Endothelial cell of umbilical vein (primary cell): ENCODE data around the gene TEP1. TPM values are rescaled to one million over a fixed set of nuclear protein-coding genes. Genes with fewer than 3 reads are reported as not detected.

Experiments used
- BruUV-seq: library from RNA; stranded (reverse); fragments of 400-500 nt; replicated peaks from 2 replicates; lab custom pipeline; 2021; lab: Mats Ljungman, UMichigan
- CTCF ChIA-PET: fragments of 300-600, 350-600 bp; sonication (Branson Sonifier 250); formaldehyde crosslinking; loops from one replicate; lab custom pipeline; 2021; ENCODE audit warnings: antibody characterized with exemption, inconsistent platforms; lab: Charles Lee
- POLR2A ChIA-PET: fragments of 300-600, 350-600 bp; sonication (Branson Sonifier 250); formaldehyde crosslinking; loops from one replicate; lab custom pipeline; 2021; ENCODE audit warnings: antibody characterized with exemption, inconsistent platforms; lab: Charles Lee
- DNase-seq: peaks from one replicate; pipeline ENCODE4 v3.0.0-alpha.2; 2011; ENCODE audit warnings: low read depth, low spot score
- FAIRE-seq: peaks from 2 replicates; lab custom pipeline; 2011; peaks lifted over from hg19 to GRCh38; lab: Jason Lieb, UNC
- H2AFZ ChIP-seq: 2 replicates; pipeline ENCODE4 v1.6.0; 2012; ENCODE audit warnings: low read depth, low read length, control low read depth, inconsistent platforms
- H3K27ac ChIP-seq: 2 replicates; pipeline ENCODE4 v1.5.1; 2011; ENCODE audit warnings: low read depth, mild to moderate bottlenecking, control low read depth, low read length, moderate library complexity; ENCODE audit not compliant: insufficient read depth
- H3K27me3 ChIP-seq, 2 experiments: 2 replicates each; pipeline versions ENCODE4 v1.6.0 to v1.6.1; 2011; ENCODE audit warnings: low read length in 2 of 2, mixed read lengths in 1 of 2; ENCODE audit not compliant: control insufficient read depth in 2 of 2, insufficient read depth in 2 of 2
- H3K36me3 ChIP-seq, 2 experiments: 2 replicates in 1 of 2; 3 replicates in 1 of 2; pipeline ENCODE4 v1.5.1; 2011; ENCODE audit warnings: low read length in 2 of 2, mild to moderate bottlenecking in 1 of 2, moderate library complexity in 1 of 2; ENCODE audit not compliant: control insufficient read depth in 2 of 2, insufficient read depth in 2 of 2; ENCODE audit errors: extremely low read depth in 1 of 2
- H3K4me1 ChIP-seq: 3 replicates; pipeline ENCODE4 v1.5.1; 2011; ENCODE audit warnings: mild to moderate bottlenecking, low read length; ENCODE audit not compliant: control insufficient read depth, insufficient read depth; ENCODE audit errors: extremely low read depth
- H3K4me2 ChIP-seq: 2 replicates; pipeline ENCODE4 v1.6.1; 2011; ENCODE audit warnings: low read length, control low read depth, mixed read lengths; ENCODE audit not compliant: insufficient read depth
- H3K4me3 ChIP-seq, 3 experiments: fragments of 200-600 bp in 1 of 3; sonication (generic), shearing (Covaris generic) in 1 of 3; replicated peaks in 1 of 3; 2 replicates each; pipeline ENCODE4 v1.5.1; 2011 to 2016; ENCODE audit warnings: control low read depth in 3 of 3, low read length in 3 of 3, mild to moderate bottlenecking in 2 of 3, inconsistent platforms in 1 of 3, low read depth in 1 of 3, moderate library complexity in 1 of 3; ENCODE audit not compliant: insufficient read depth in 1 of 3
- H3K79me2 ChIP-seq: 2 replicates; pipeline ENCODE4 v1.6.0; 2012; ENCODE audit warnings: low read length, inconsistent platforms; ENCODE audit not compliant: control insufficient read depth, insufficient read depth
- H3K9ac ChIP-seq: replicated peaks from 2 replicates; pipeline ENCODE3; 2011; ENCODE audit warnings: low read length, control low read depth; ENCODE audit not compliant: insufficient read depth; ENCODE audit errors: extremely low read depth
- H3K9me1 ChIP-seq: replicated peaks from 3 replicates; pipeline ENCODE4 v1.6.0; 2011; ENCODE audit warnings: mild to moderate bottlenecking, low read length; ENCODE audit not compliant: control insufficient read depth, insufficient read depth; ENCODE audit errors: extremely low read depth
- H3K9me3 ChIP-seq: replicated peaks from 2 replicates; pipeline ENCODE4 v1.5.1; 2012; ENCODE audit warnings: low read length, inconsistent platforms; ENCODE audit not compliant: control insufficient read depth, insufficient read depth
- H4K20me1 ChIP-seq: replicated peaks from 2 replicates; pipeline ENCODE3; 2011; ENCODE audit warnings: mild to moderate bottlenecking, low read length; ENCODE audit not compliant: control insufficient read depth, insufficient read depth; ENCODE audit errors: extremely low read depth
- EZH2 ChIP-seq: IDR thresholded peaks from 2 replicates; pipeline ENCODE4 v1.6.1; 2012; ENCODE audit warnings: borderline replicate concordance, low read depth, mild to moderate bottlenecking, moderate library complexity, low read length, inconsistent platforms; ENCODE audit not compliant: severe bottlenecking
- FOS ChIP-seq: IDR thresholded peaks from 2 replicates; pipeline ENCODE4 v1.6.1; 2011; ENCODE audit warnings: mild to moderate bottlenecking, low read length, moderate library complexity, borderline replicate concordance; ENCODE audit not compliant: insufficient read depth
- GATA2 ChIP-seq: IDR thresholded peaks from 2 replicates; pipeline ENCODE4 v1.7.0; 2011; ENCODE audit warnings: low read depth, mild to moderate bottlenecking, moderate library complexity, mixed read lengths, low read length; ENCODE audit not compliant: insufficient read length, insufficient read depth
- JUN ChIP-seq: IDR thresholded peaks from 2 replicates; pipeline ENCODE4 v1.6.1; 2011; ENCODE audit warnings: borderline replicate concordance, low read depth; ENCODE audit not compliant: insufficient read length, insufficient read depth
- MAX ChIP-seq: IDR thresholded peaks from 2 replicates; pipeline ENCODE4 v1.6.1; 2011; ENCODE audit not compliant: insufficient read depth, insufficient read length
- MYC ChIP-seq: IDR thresholded peaks from one replicate; pipeline ENCODE4 v1.6.1; 2011; ENCODE audit warnings: mild to moderate bottlenecking, low read depth, low read length
- POLR2A ChIP-seq: IDR thresholded peaks from 2 replicates; pipeline ENCODE4 v1.6.1; 2012; ENCODE audit warnings: low read depth, mild to moderate bottlenecking, control low read depth, low read length
- POLR2AphosphoS5 ChIP-seq: IDR thresholded peaks from 2 replicates; pipeline ENCODE4 v1.6.1; 2012; ENCODE audit warnings: low read depth, mild to moderate bottlenecking, control low read depth, low read length, moderate library complexity; ENCODE audit not compliant: insufficient read depth
- dilution Hi-C: fragments of 300-500 bp; cut with MboI; formaldehyde crosslinking; loops from one replicate; pipeline ENCODE4 v1.15.0; 2019; ENCODE audit warnings: low sequenced_read_pairs; ENCODE audit not compliant: extremely low pct_ligation_motif_present
- intact Hi-C: fragments of 100-400 bp; cut with micrococcal nuclease; formaldehyde crosslinking; loops from one replicate; pipeline ENCODE4 v1.10.0; 2022
- polyA plus RNA-seq, 4 experiments: library from polyadenylated mRNA; depleted of rRNA in 3 of 4; stranded (reverse) in 3 of 4; unstranded in 1 of 4; fragments of >200 nt; gene quantifications; 2 replicates each; pipeline versions ENCODE4 v1.2.1 to v1.2.3, GENCODE V29; 2011 to 2012; ENCODE audit warnings: missing spikeins in 1 of 4
- total RNA-seq: library from RNA; stranded (reverse); gene quantifications from 2 replicates; pipeline ENCODE4 v1.2.3, GENCODE V29; 2021
- TF ChIP-seq, protein P1 (sequence below), 2 donors: IDR thresholded peaks; 1 replicate in 1 of 2; 2 replicates in 1 of 2; pipeline ENCODE4 v1.5.1; 2011; ENCODE audit warnings: low read length in 2 of 2, mild to moderate bottlenecking in 2 of 2, moderate library complexity in 2 of 2, control low read depth in 1 of 2, inconsistent platforms in 1 of 2, low read depth in 1 of 2; ENCODE audit not compliant: insufficient read depth in 1 of 2; ENCODE audit errors: extremely low read depth in 1 of 2

The TEP1 gene
- total and polyA plus RNA-seq, 2 donors (not counting 3 experiments of a cell fraction or from before 2014, with no cell fraction given) = 19.6 to 44.6 TPM

GRCh38 chr14:20400589-20400964, 12.7 kb downstream of the TEP1 start:
- Histone ChIP-seq H3K4me3 (no peak overlapping the region), H3K27me3 (no peaks in the 10 kb centered on the region), H3K4me1 (peaks cover 14% of the 10 kb centered on the region), H3K4me2 (peak overlapping the region; percentile 14), H3K9ac (no peak overlapping the region), H3K36me3 (peaks cover 7 to 28% of the 10 kb centered on the region in 2 experiments), H4K20me1 (no peaks in the 10 kb centered on the region), H2AFZ (no peak overlapping the region), H3K9me3 (no peaks in the 10 kb centered on the region), H3K27ac (peak overlapping the region; percentile 49), H3K79me2 (no peaks in the 10 kb centered on the region), H3K9me1 (no peaks in the 10 kb centered on the region)
- ChIA-PET POLR2A (no interaction called here), CTCF (interaction anchor here (0.7 to 1.3 kb wide), 2 partner anchors 15 to 213 kb away, joined by 3 to 8 read pairs; no protein-coding TSS in a partner anchor)
- no peak for TF ChIP-seq POLR2AphosphoS5
- TF ChIP-seq EZH2 = no peak
- TF ChIP-seq MYC = no peak
- TF ChIP-seq GATA2 = no peak
- no peak for TF ChIP-seq JUN
- no peak for TF ChIP-seq MAX
- TF ChIP-seq, protein P1, sequence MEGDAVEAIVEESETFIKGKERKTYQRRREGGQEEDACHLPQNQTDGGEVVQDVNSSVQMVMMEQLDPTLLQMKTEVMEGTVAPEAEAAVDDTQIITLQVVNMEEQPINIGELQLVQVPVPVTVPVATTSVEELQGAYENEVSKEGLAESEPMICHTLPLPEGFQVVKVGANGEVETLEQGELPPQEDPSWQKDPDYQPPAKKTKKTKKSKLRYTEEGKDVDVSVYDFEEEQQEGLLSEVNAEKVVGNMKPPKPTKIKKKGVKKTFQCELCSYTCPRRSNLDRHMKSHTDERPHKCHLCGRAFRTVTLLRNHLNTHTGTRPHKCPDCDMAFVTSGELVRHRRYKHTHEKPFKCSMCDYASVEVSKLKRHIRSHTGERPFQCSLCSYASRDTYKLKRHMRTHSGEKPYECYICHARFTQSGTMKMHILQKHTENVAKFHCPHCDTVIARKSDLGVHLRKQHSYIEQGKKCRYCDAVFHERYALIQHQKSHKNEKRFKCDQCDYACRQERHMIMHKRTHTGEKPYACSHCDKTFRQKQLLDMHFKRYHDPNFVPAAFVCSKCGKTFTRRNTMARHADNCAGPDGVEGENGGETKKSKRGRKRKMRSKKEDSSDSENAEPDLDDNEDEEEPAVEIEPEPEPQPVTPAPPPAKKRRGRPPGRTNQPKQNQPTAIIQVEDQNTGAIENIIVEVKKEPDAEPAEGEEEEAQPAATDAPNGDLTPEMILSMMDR (IDR thresholded peaks at IDR 0.05; ENCODE audit: extremely low read depth in 1 of 2, insufficient read depth in 1 of 2, low read depth in 1 of 2, low read length in 2 of 2) = no peak
- TF ChIP-seq POLR2A = no peak
- no peak for TF ChIP-seq FOS
- no peak for DNase-seq
- FAIRE-seq = no peak
- BruUV-seq = TSS peak; percentile 86
- intact Hi-C loops = no loop called here
- dilution Hi-C loops = no loop called here
